OCI-LY7 (cell line): ENCODE results near the gene KRT81. TPM values are rescaled to one million over a fixed set of nuclear protein-coding genes. Genes with fewer than 3 reads are reported as not detected.
"Not testable (repeated sequence)": the region's sequence is repeated elsewhere in the genome, so short reads cannot be mapped to it uniquely, and the experiment has no call there.

Source experiments
- BruUV-seq: library from RNA; stranded (reverse); fragments of 400-500 nt; replicated peaks from 2 replicates; lab custom pipeline; 2021; lab: Mats Ljungman, UMichigan
- CTCF ChIA-PET: fragments of 300-600 bp; sonication (Branson Sonifier 250); formaldehyde crosslinking; loops from one replicate; lab custom pipeline; 2022; ENCODE audit warnings: antibody characterized with exemption; ENCODE audit not compliant: unreplicated experiment; lab: Charles Lee
- POLR2A ChIA-PET: fragments of 300-600 bp; sonication (Branson Sonifier 250); formaldehyde crosslinking; loops from one replicate; lab custom pipeline; 2022; ENCODE audit warnings: antibody characterized with exemption; lab: Charles Lee
- DNase-seq: peaks from one replicate; pipeline ENCODE4 v3.0.0-alpha.2; 2015; ENCODE audit warnings: low spot score
- H2AFZ ChIP-seq: fragments of 200-600 bp; sonication (generic), shearing (Covaris generic); 2 replicates; pipeline ENCODE4 v1.6.1; 2014; ENCODE audit warnings: mild to moderate bottlenecking, antibody characterized with exemption, low read length, moderate library complexity
- H3K27ac ChIP-seq: fragments of 200-600 bp; sonication (generic); 2 replicates; pipeline ENCODE4 v1.5.1; 2014; ENCODE audit warnings: mixed run types, low read depth, mild to moderate bottlenecking, moderate library complexity, low read length, inconsistent platforms; ENCODE audit not compliant: poor library complexity, severe bottlenecking
- H3K36me3 ChIP-seq: fragments of 200-600 bp; sonication (generic); 2 replicates; pipeline ENCODE4 v1.6.1; 2014; ENCODE audit warnings: mild to moderate bottlenecking, antibody characterized with exemption, low read length, moderate library complexity, mixed read lengths; ENCODE audit not compliant: insufficient read depth
- H3K4me1 ChIP-seq: fragments of 200-600 bp; sonication (generic); 2 replicates; pipeline ENCODE4 v1.5.1; 2014; ENCODE audit warnings: mild to moderate bottlenecking, low read length; ENCODE audit not compliant: insufficient read depth, poor library complexity, severe bottlenecking
- H3K4me2 ChIP-seq: fragments of 200-600 bp; sonication (generic); 2 replicates; pipeline ENCODE4 v1.6.1; 2014; ENCODE audit warnings: mild to moderate bottlenecking, low read length
- H3K4me3 ChIP-seq: fragments of 200-600 bp; sonication (generic); 2 replicates; pipeline ENCODE4 v1.5.1; 2014; ENCODE audit warnings: mild to moderate bottlenecking, low read depth, low read length; ENCODE audit not compliant: poor library complexity, severe bottlenecking
- H3K79me2 ChIP-seq: fragments of 200-600 bp; sonication (generic); 2 replicates; pipeline ENCODE4 v1.6.1; 2016; ENCODE audit warnings: low read depth, mild to moderate bottlenecking, low read length, moderate library complexity, mixed read lengths; ENCODE audit not compliant: insufficient read depth
- H3K9me2 ChIP-seq: fragments of 200-600 bp; sonication (generic); 2 replicates; pipeline ENCODE4 v1.6.1; 2016; ENCODE audit warnings: mild to moderate bottlenecking, low read length, mixed read lengths; ENCODE audit not compliant: insufficient read depth
- H3K9me3 ChIP-seq: fragments of 200-600 bp; sonication (generic); 2 replicates; pipeline ENCODE4 v1.6.1; 2014; ENCODE audit warnings: mild to moderate bottlenecking, mixed run types, low read length, mixed read lengths
- H4K20me1 ChIP-seq: fragments of 200-600 bp; sonication (generic); 2 replicates; pipeline ENCODE4 v1.6.1; 2014; ENCODE audit warnings: mild to moderate bottlenecking, antibody characterized with exemption, low read length, moderate library complexity, mixed read lengths; ENCODE audit not compliant: insufficient read depth
- CTCF ChIP-seq: fragments of 200-600 bp; sonication (generic); conservative IDR thresholded peaks from 2 replicates; pipeline ENCODE4 v1.5.1; 2014; ENCODE audit warnings: mild to moderate bottlenecking, antibody characterized with exemption, low read length, moderate library complexity, mixed read lengths
- EZH2phosphoT487 ChIP-seq: fragments of 200-600 bp; sonication (generic); IDR thresholded peaks from 2 replicates; pipeline ENCODE4 v1.6.1; 2018; ENCODE audit warnings: low read depth, borderline replicate concordance, mild to moderate bottlenecking, mixed run types, antibody characterized with exemption, low read length, moderate library complexity, mixed read lengths
- intact Hi-C: fragments of 100-400 bp; cut with micrococcal nuclease; formaldehyde crosslinking; loops from one replicate; pipeline ENCODE4 v1.10.0; 2022; ENCODE audit not compliant: unreplicated experiment
- total RNA-seq, 2 experiments: library from RNA; depleted of rRNA in 1 of 2; stranded (reverse); fragments of >200 nt in 1 of 2; shearing (Covaris generic) in 1 of 2; gene quantifications; 2 replicates each; pipeline ENCODE4 v1.2.3, GENCODE V29; 2014 to 2022

KRT81 gene
- total RNA-seq, 2 experiments from 2014 or later, result not detected

GRCh38 chr12:52293926-52294325 lies 2.6 kb upstream of the KRT81 start:
- no peaks in the 10 kb centered on the region for H3K4me1 ChIP-seq
- no peaks in the 10 kb centered on the region for H4K20me1 ChIP-seq
- TF ChIP-seq EZH2phosphoT487 (no peak), CTCF (no peak)
- H3K9me3 ChIP-seq, result no peaks in the 10 kb centered on the region
- ChIA-PET CTCF (no interaction called here), POLR2A (interaction anchor here (0.6 kb wide), 1 partner anchor 11 kb away, joined by 3 read pairs; no protein-coding TSS in a partner anchor)
- H3K79me2 ChIP-seq, result no peaks in the 10 kb centered on the region
- no peak overlapping the region for H3K4me2 ChIP-seq
- no peak overlapping the region for H3K27ac ChIP-seq
- H3K4me3 ChIP-seq, result no peak overlapping the region
- intact Hi-C loops, result no loop called here
- H2AFZ ChIP-seq, result no peak overlapping the region
- BruUV-seq, result no TSS peak
- no peaks in the 10 kb centered on the region for H3K36me3 ChIP-seq
- H3K9me2 ChIP-seq, result no peaks in the 10 kb centered on the region
- DNase-seq, result no peak

GRCh38 chr12:52290483-52291134 lies 725 bp downstream of the KRT81 start:
- intact Hi-C loops, H3K9me2 ChIP-seq, H3K27ac ChIP-seq, H2AFZ ChIP-seq, H3K4me3 ChIP-seq, H3K36me3 ChIP-seq, H4K20me1 ChIP-seq, BruUV-seq, H3K79me2 ChIP-seq, DNase-seq, H3K4me2 ChIP-seq, POLR2A ChIA-PET, H3K4me1 ChIP-seq, H3K9me3 ChIP-seq: not testable (repeated sequence)
- CTCF ChIA-PET, result interaction anchor here (0.6 kb wide), 1 partner anchor 121 kb away, joined by 3 read pairs; no protein-coding TSS in a partner anchor

- CTCF ChIA-PET, H3K4me2 ChIP-seq, DNase-seq: not testable (repeated sequence)
Observed at GRCh38 chr12:52287816-52288805, 3.2 kb downstream of the KRT81 start.

More at GRCh38 chr12:52287816-52288805, 3.2 kb downstream of the KRT81 start:
- H3K27ac ChIP-seq, H3K4me1 ChIP-seq, POLR2A ChIA-PET, H2AFZ ChIP-seq, H3K9me2 ChIP-seq, H4K20me1 ChIP-seq, H3K79me2 ChIP-seq, intact Hi-C loops, H3K9me3 ChIP-seq, H3K4me3 ChIP-seq, H3K36me3 ChIP-seq, BruUV-seq: not testable (repeated sequence)
